ENCODE data around the gene PELI2.

PELI2 gene

GRCh38 chr14:56273155-56273554 is 154.9 kb downstream of the PELI2 start:
- TF ChIP-seq CTCF (IDR thresholded peaks at IDR 0.05) = no peak

GRCh38 chr14:56273951-56274350 is 155.7 kb downstream of the PELI2 start:
- no peaks in the 10 kb centered on the region for H3K4me1 ChIP-seq
- H2AFZ ChIP-seq = no peak overlapping the region
- H3K36me3 ChIP-seq (ENCODE audit: control insufficient read depth, insufficient read depth, low read length) = no peaks in the 10 kb centered on the region
- H3K27me3 ChIP-seq (ENCODE audit: control insufficient read depth, insufficient read depth, low read length) = no peaks in the 10 kb centered on the region
- H3K4me3 ChIP-seq (ENCODE audit: low read depth, low read length) = no peak overlapping the region
- H3K9ac ChIP-seq = no peak overlapping the region
- TF ChIP-seq CTCF (IDR thresholded peaks at IDR 0.05) = no peak
- no peak overlapping the region for H3K4me2 ChIP-seq (ENCODE audit: low read length)
- no peaks in the 10 kb centered on the region for H3K79me2 ChIP-seq
- H3K9me3 ChIP-seq (ENCODE audit: control insufficient read depth, low read length) = no peaks in the 10 kb centered on the region
- H3K27ac ChIP-seq = no peak overlapping the region

More at GRCh38 chr14:56273155-56273554, 154.9 kb downstream of the PELI2 start:
- no peak overlapping the region for H3K9ac ChIP-seq
- no peaks in the 10 kb centered on the region for H3K79me2 ChIP-seq
- no peaks in the 10 kb centered on the region for H3K4me1 ChIP-seq
- H3K4me3 ChIP-seq (ENCODE audit: low read depth, low read length) = no peak overlapping the region
- no peaks in the 10 kb centered on the region for H3K36me3 ChIP-seq (ENCODE audit: control insufficient read depth, insufficient read depth, low read length)
- H3K27ac ChIP-seq = no peak overlapping the region
- no peaks in the 10 kb centered on the region for H3K27me3 ChIP-seq (ENCODE audit: control insufficient read depth, insufficient read depth, low read length)
- H3K4me2 ChIP-seq (ENCODE audit: low read length) = no peak overlapping the region
- no peaks in the 10 kb centered on the region for H3K9me3 ChIP-seq (ENCODE audit: control insufficient read depth, low read length)
- no peak overlapping the region for H2AFZ ChIP-seq

- Histone ChIP-seq H3K27ac (no peak overlapping the region), H3K4me3 (ENCODE audit: low read depth, low read length) (no peak overlapping the region), H3K4me2 (ENCODE audit: low read length) (no peak overlapping the region), H3K36me3 (ENCODE audit: control insufficient read depth, insufficient read depth, low read length) (no peaks in the 10 kb centered on the region), H3K27me3 (ENCODE audit: control insufficient read depth, insufficient read depth, low read length) (no peaks in the 10 kb centered on the region), H2AFZ (no peak overlapping the region), H3K4me1 (no peaks in the 10 kb centered on the region), H3K79me2 (no peaks in the 10 kb centered on the region), H3K9ac (no peak overlapping the region), H3K9me3 (ENCODE audit: control insufficient read depth, low read length) (no peaks in the 10 kb centered on the region)
- no peak for TF ChIP-seq CTCF (IDR thresholded peaks at IDR 0.05)
Measured at GRCh38 chr14:56274556-56274955, 156.3 kb downstream of the PELI2 start.

- Histone ChIP-seq H3K4me2 (ENCODE audit: low read length) (no peak overlapping the region), H3K36me3 (ENCODE audit: control insufficient read depth, insufficient read depth, low read length) (no peaks in the 10 kb centered on the region), H3K79me2 (no peaks in the 10 kb centered on the region), H3K4me1 (no peaks in the 10 kb centered on the region), H3K9me3 (ENCODE audit: control insufficient read depth, low read length) (no peaks in the 10 kb centered on the region), H3K9ac (no peak overlapping the region), H3K27me3 (ENCODE audit: control insufficient read depth, insufficient read depth, low read length) (no peaks in the 10 kb centered on the region), H3K4me3 (ENCODE audit: low read depth, low read length) (no peak overlapping the region), H2AFZ (no peak overlapping the region), H3K27ac (no peak overlapping the region)
- no peak for TF ChIP-seq CTCF (IDR thresholded peaks at IDR 0.05)
Measured at GRCh38 chr14:56276108-56276507, 157.9 kb downstream of the PELI2 start.

GRCh38 chr14:56278383-56278782 is 160.2 kb downstream of the PELI2 start:
- Histone ChIP-seq H3K27me3 (ENCODE audit: control insufficient read depth, insufficient read depth, low read length) (no peaks in the 10 kb centered on the region), H3K9ac (no peak overlapping the region), H3K4me2 (ENCODE audit: low read length) (no peak overlapping the region), H3K27ac (no peak overlapping the region), H2AFZ (no peak overlapping the region), H3K9me3 (ENCODE audit: control insufficient read depth, low read length) (no peaks in the 10 kb centered on the region), H3K4me3 (ENCODE audit: low read depth, low read length) (no peak overlapping the region), H3K4me1 (no peaks in the 10 kb centered on the region), H3K79me2 (no peaks in the 10 kb centered on the region), H3K36me3 (ENCODE audit: control insufficient read depth, insufficient read depth, low read length) (no peaks in the 10 kb centered on the region)
- TF ChIP-seq CTCF (IDR thresholded peaks at IDR 0.05) = no peak
